ENCODE data around the gene KDM7A. TPM values are rescaled to one million over a fixed set of nuclear protein-coding genes. Genes with fewer than 3 reads are reported as not detected.

KDM7A gene
- polyA plus RNA-seq, 2 donors = 4.0 to 6.6 TPM

- Histone ChIP-seq H3K27ac (ENCODE audit: low read depth in 2 of 2, low read length in 1 of 2) (peak overlapping the region; percentile 91 to 96), H3K4me3 (ENCODE audit: low read depth in 1 of 2, low read length in 2 of 2) (peak overlapping the region; percentile 72 to 88), H3K27me3 (ENCODE audit: control insufficient read depth in 1 of 2, insufficient read depth in 2 of 2, low read length in 2 of 2) (no peaks in the 10 kb centered on the region), H3K9me3 (ENCODE audit: control insufficient read depth in 2 of 2, insufficient read depth in 1 of 2, low read depth in 1 of 2, low read length in 1 of 2) (no peaks in the 10 kb centered on the region), H3K4me1 (ENCODE audit: control insufficient read depth in 2 of 2, insufficient read depth in 2 of 2, low read length in 1 of 2) (peaks cover 4 to 23% of the 10 kb centered on the region in 2 donors), H3K36me3 (ENCODE audit: control insufficient read depth in 2 of 2, insufficient read depth in 2 of 2, low read length in 1 of 2) (no peaks in the 10 kb centered on the region)
- WGBS, 2 donors = 86 to 91% methylated on average over 2 of the region's 2 CpGs
Observed at GRCh38 chr7:140061607-140061930, 115.2 kb downstream of the KDM7A start.

- no peaks in the 10 kb centered on the region for H3K27me3 ChIP-seq (ENCODE audit: control insufficient read depth in 1 of 2, insufficient read depth in 2 of 2, low read length in 2 of 2)
- H3K27ac ChIP-seq (ENCODE audit: low read depth in 2 of 2, low read length in 1 of 2) = peak overlapping the region; percentile 91 to 96
- H3K4me1 ChIP-seq (ENCODE audit: control insufficient read depth in 2 of 2, insufficient read depth in 2 of 2, low read length in 1 of 2) = peaks cover 5 to 23% of the 10 kb centered on the region in 2 donors
- no peaks in the 10 kb centered on the region for H3K9me3 ChIP-seq (ENCODE audit: control insufficient read depth in 2 of 2, insufficient read depth in 1 of 2, low read depth in 1 of 2, low read length in 1 of 2)
- no peak overlapping the region for H3K4me3 ChIP-seq (ENCODE audit: low read depth in 1 of 2, low read length in 2 of 2)
- no peaks in the 10 kb centered on the region for H3K36me3 ChIP-seq (ENCODE audit: control insufficient read depth in 2 of 2, insufficient read depth in 2 of 2, low read length in 1 of 2)
- 71 to 72% methylated on average over 11 of the region's 11 CpGs for WGBS, 2 donors
Observed at GRCh38 chr7:140060788-140061606, 115.8 kb downstream of the KDM7A start.

- Histone ChIP-seq H3K9me3 (ENCODE audit: control insufficient read depth in 2 of 2, insufficient read depth in 1 of 2, low read depth in 1 of 2, low read length in 1 of 2) (no peaks in the 10 kb centered on the region), H3K27me3 (ENCODE audit: control insufficient read depth in 1 of 2, insufficient read depth in 2 of 2, low read length in 2 of 2) (no peaks in the 10 kb centered on the region), H3K27ac (ENCODE audit: low read depth in 2 of 2, low read length in 1 of 2) (no peak overlapping the region), H3K36me3 (ENCODE audit: control insufficient read depth in 2 of 2, insufficient read depth in 2 of 2, low read length in 1 of 2) (peaks cover 0 to 2% of the 10 kb centered on the region in 2 donors), H3K4me1 (ENCODE audit: control insufficient read depth in 2 of 2, insufficient read depth in 2 of 2, low read length in 1 of 2) (peaks cover 5 to 23% of the 10 kb centered on the region in 2 donors), H3K4me3 (ENCODE audit: low read depth in 1 of 2, low read length in 2 of 2) (no peak overlapping the region)
- WGBS, 2 donors = 70 to 73% methylated on average over 3 of the region's 3 CpGs
Observed at GRCh38 chr7:140060243-140060630, 116.5 kb downstream of the KDM7A start.

GRCh38 chr7:140059273-140060242 lies 117.2 kb downstream of the KDM7A start:
- H3K27ac ChIP-seq (ENCODE audit: low read depth in 2 of 2, low read length in 1 of 2) = peak overlapping the region in 1 of 2 donors; percentile 40
- peaks cover 5 to 23% of the 10 kb centered on the region in 2 donors for H3K4me1 ChIP-seq (ENCODE audit: control insufficient read depth in 2 of 2, insufficient read depth in 2 of 2, low read length in 1 of 2)
- no peaks in the 10 kb centered on the region for H3K9me3 ChIP-seq (ENCODE audit: control insufficient read depth in 2 of 2, insufficient read depth in 1 of 2, low read depth in 1 of 2, low read length in 1 of 2)
- 56 to 66% methylated on average over 12 of the region's 12 CpGs for WGBS, 2 donors
- H3K4me3 ChIP-seq (ENCODE audit: low read depth in 1 of 2, low read length in 2 of 2) = no peak overlapping the region
- H3K36me3 ChIP-seq (ENCODE audit: control insufficient read depth in 2 of 2, insufficient read depth in 2 of 2, low read length in 1 of 2) = peaks cover 0 to 2% of the 10 kb centered on the region in 2 donors
- no peaks in the 10 kb centered on the region for H3K27me3 ChIP-seq (ENCODE audit: control insufficient read depth in 1 of 2, insufficient read depth in 2 of 2, low read length in 2 of 2)

DNA sequence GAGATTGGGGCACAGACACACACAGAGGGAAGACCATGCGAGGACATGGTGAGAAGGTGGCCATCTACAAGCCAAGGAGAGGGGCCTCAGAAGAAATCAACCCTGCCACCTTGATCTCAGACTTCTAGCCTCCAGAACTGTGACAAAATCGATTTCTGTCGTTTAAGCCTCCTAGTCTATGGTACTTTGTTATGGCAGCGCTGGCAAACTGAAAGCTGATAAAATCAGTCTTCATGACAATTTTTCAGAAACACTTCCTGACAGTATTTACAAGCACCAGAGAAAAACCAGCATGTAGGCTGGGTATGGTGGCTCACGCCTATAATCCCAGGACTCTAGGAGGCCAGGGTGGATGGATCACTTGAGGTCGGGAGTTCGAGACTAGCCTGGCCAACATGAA lies 118.3 kb downstream of the KDM7A start:
- no peaks in the 10 kb centered on the region for H3K9me3 ChIP-seq (ENCODE audit: control insufficient read depth in 2 of 2, insufficient read depth in 1 of 2, low read depth in 1 of 2, low read length in 1 of 2)
- 75 to 77% methylated on average over 7 of the region's 7 CpGs for WGBS, 2 donors
- H3K4me1 ChIP-seq (ENCODE audit: control insufficient read depth in 2 of 2, insufficient read depth in 2 of 2, low read length in 1 of 2) = peaks cover 5 to 23% of the 10 kb centered on the region in 2 donors
- H3K36me3 ChIP-seq (ENCODE audit: control insufficient read depth in 2 of 2, insufficient read depth in 2 of 2, low read length in 1 of 2) = peaks cover 0 to 3% of the 10 kb centered on the region in 2 donors
- H3K27me3 ChIP-seq (ENCODE audit: control insufficient read depth in 1 of 2, insufficient read depth in 2 of 2, low read length in 2 of 2) = no peaks in the 10 kb centered on the region
- H3K27ac ChIP-seq (ENCODE audit: low read depth in 2 of 2, low read length in 1 of 2) = no peak overlapping the region
- H3K4me3 ChIP-seq (ENCODE audit: low read depth in 1 of 2, low read length in 2 of 2) = no peak overlapping the region

- H3K27ac ChIP-seq (ENCODE audit: low read depth in 2 of 2, low read length in 1 of 2) = no peak overlapping the region
- H3K4me3 ChIP-seq (ENCODE audit: low read depth in 1 of 2, low read length in 2 of 2) = no peak overlapping the region
- H3K9me3 ChIP-seq (ENCODE audit: control insufficient read depth in 2 of 2, insufficient read depth in 1 of 2, low read depth in 1 of 2, low read length in 1 of 2) = no peaks in the 10 kb centered on the region
- WGBS, 2 donors = 86 to 93% methylated on average over 3 of the region's 3 CpGs
- peaks cover 5 to 23% of the 10 kb centered on the region in 2 donors for H3K4me1 ChIP-seq (ENCODE audit: control insufficient read depth in 2 of 2, insufficient read depth in 2 of 2, low read length in 1 of 2)
- no peaks in the 10 kb centered on the region for H3K27me3 ChIP-seq (ENCODE audit: control insufficient read depth in 1 of 2, insufficient read depth in 2 of 2, low read length in 2 of 2)
- peaks cover 0 to 3% of the 10 kb centered on the region in 2 donors for H3K36me3 ChIP-seq (ENCODE audit: control insufficient read depth in 2 of 2, insufficient read depth in 2 of 2, low read length in 1 of 2)
Observed at GRCh38 chr7:140057143-140057535, 119.6 kb downstream of the KDM7A start.

GRCh38 chr7:140056431-140057142 lies 120.2 kb downstream of the KDM7A start:
- Histone ChIP-seq H3K36me3 (ENCODE audit: control insufficient read depth in 2 of 2, insufficient read depth in 2 of 2, low read length in 1 of 2) (peaks cover 0 to 3% of the 10 kb centered on the region in 2 donors), H3K27me3 (ENCODE audit: control insufficient read depth in 1 of 2, insufficient read depth in 2 of 2, low read length in 2 of 2) (no peaks in the 10 kb centered on the region), H3K4me1 (ENCODE audit: control insufficient read depth in 2 of 2, insufficient read depth in 2 of 2, low read length in 1 of 2) (peaks cover 5 to 20% of the 10 kb centered on the region in 2 donors), H3K4me3 (ENCODE audit: low read depth in 1 of 2, low read length in 2 of 2) (no peak overlapping the region), H3K27ac (ENCODE audit: low read depth in 2 of 2, low read length in 1 of 2) (peak overlapping the region in 1 of 2 donors; percentile 28), H3K9me3 (ENCODE audit: control insufficient read depth in 2 of 2, insufficient read depth in 1 of 2, low read depth in 1 of 2, low read length in 1 of 2) (no peaks in the 10 kb centered on the region)
- WGBS, 2 donors = 83 to 94% methylated on average over 5 of the region's 5 CpGs

DNA sequence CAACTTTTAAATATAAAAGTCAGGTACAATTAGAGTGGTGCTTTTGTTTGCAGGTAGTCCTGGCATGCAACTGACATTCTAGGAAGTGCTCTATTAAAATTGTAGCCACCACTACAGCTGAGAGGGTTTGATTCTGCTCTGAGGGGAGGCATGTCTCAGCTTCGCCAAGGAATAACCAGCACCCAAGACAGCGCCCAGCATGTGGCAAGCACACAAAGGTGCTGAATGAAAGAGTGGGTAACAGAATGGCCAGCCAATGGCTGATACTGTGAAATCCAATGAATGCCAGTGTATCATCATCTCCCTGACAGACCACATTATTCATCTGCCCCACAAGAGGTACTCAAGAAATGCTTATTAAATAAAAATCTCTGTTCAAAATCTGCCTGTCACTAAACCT lies 121.0 kb downstream of the KDM7A start:
- Histone ChIP-seq H3K27me3 (ENCODE audit: control insufficient read depth in 1 of 2, insufficient read depth in 2 of 2, low read length in 2 of 2) (no peaks in the 10 kb centered on the region), H3K27ac (ENCODE audit: low read depth in 2 of 2, low read length in 1 of 2) (no peak overlapping the region), H3K4me3 (ENCODE audit: low read depth in 1 of 2, low read length in 2 of 2) (no peak overlapping the region), H3K4me1 (ENCODE audit: control insufficient read depth in 2 of 2, insufficient read depth in 2 of 2, low read length in 1 of 2) (peaks cover 5 to 13% of the 10 kb centered on the region in 2 donors), H3K9me3 (ENCODE audit: control insufficient read depth in 2 of 2, insufficient read depth in 1 of 2, low read depth in 1 of 2, low read length in 1 of 2) (no peaks in the 10 kb centered on the region), H3K36me3 (ENCODE audit: control insufficient read depth in 2 of 2, insufficient read depth in 2 of 2, low read length in 1 of 2) (peaks cover 0 to 3% of the 10 kb centered on the region in 2 donors)
- WGBS, 2 donors = 97 to 100% methylated on average over 2 of the region's 2 CpGs

GRCh38 chr7:140054751-140055150 lies 122.0 kb downstream of the KDM7A start:
- no peaks in the 10 kb centered on the region for H3K9me3 ChIP-seq (ENCODE audit: control insufficient read depth in 2 of 2, insufficient read depth in 1 of 2, low read depth in 1 of 2, low read length in 1 of 2)
- H3K27ac ChIP-seq (ENCODE audit: low read depth in 2 of 2, low read length in 1 of 2) = no peak overlapping the region
- no peak overlapping the region for H3K4me3 ChIP-seq (ENCODE audit: low read depth in 1 of 2, low read length in 2 of 2)
- peaks cover 2 to 6% of the 10 kb centered on the region in 2 donors for H3K4me1 ChIP-seq (ENCODE audit: control insufficient read depth in 2 of 2, insufficient read depth in 2 of 2, low read length in 1 of 2)
- peaks cover 3% of the 10 kb centered on the region in 2 donors for H3K36me3 ChIP-seq (ENCODE audit: control insufficient read depth in 2 of 2, insufficient read depth in 2 of 2, low read length in 1 of 2)
- no peaks in the 10 kb centered on the region for H3K27me3 ChIP-seq (ENCODE audit: control insufficient read depth in 1 of 2, insufficient read depth in 2 of 2, low read length in 2 of 2)
- WGBS, 2 donors = 85 to 90% methylated on average over 4 of the region's 4 CpGs
